Measurements from ENCODE around the gene MCC. TPM values are rescaled to one million over a fixed set of nuclear protein-coding genes. Genes with fewer than 3 reads are reported as not detected.

Gene MCC
- total RNA-seq, 1 experiment from 2014 or later = 7.6 TPM

- Histone ChIP-seq H2BK15ac (ENCODE audit: low read depth, low read length) (no peak overlapping the region), H3K4me2 (ENCODE audit: insufficient read depth, insufficient read length, low read length) (no peak overlapping the region), H3K23me2 (ENCODE audit: insufficient read length, low read depth, low read length, poor library complexity, severe bottlenecking) (no peaks in the 10 kb centered on the region), H2BK120ac (ENCODE audit: low read depth, low read length, poor library complexity, severe bottlenecking) (no peak overlapping the region), H3T11ph (ENCODE audit: low read length) (no peak overlapping the region), H3K79me1 (ENCODE audit: insufficient read depth, low read depth, low read length, poor library complexity, severe bottlenecking) (no peaks in the 10 kb centered on the region), H4K91ac (ENCODE audit: insufficient read length, low read depth, low read length) (no peak overlapping the region), H3K56ac (ENCODE audit: insufficient read length, low read depth, low read length) (no peak overlapping the region), H3K27me3 (ENCODE audit: insufficient read depth, low read length) (no peaks in the 10 kb centered on the region), H3K14ac (ENCODE audit: insufficient read depth, low read length) (no peak overlapping the region), H2AFZ (ENCODE audit: low read length) (no peak overlapping the region), H3K4ac (ENCODE audit: low read depth, low read length) (no peak overlapping the region), H4K5ac (ENCODE audit: insufficient read length, low read depth, low read length) (no peak overlapping the region), H4K20me1 (ENCODE audit: control insufficient read depth, insufficient read depth, insufficient read length) (no peaks in the 10 kb centered on the region), H4K8ac (replicated peaks; ENCODE audit: insufficient read length, low read depth, low read length) (no peak overlapping the region), H2BK5ac (ENCODE audit: insufficient read length, low read length) (no peak overlapping the region), H2AK5ac (ENCODE audit: insufficient read length, low read length) (no peak overlapping the region), H2BK12ac (ENCODE audit: insufficient read length, low read depth, low read length) (no peak overlapping the region), H3K9me3 (ENCODE audit: control insufficient read depth, low read depth, low read length) (no peaks in the 10 kb centered on the region), H3K23ac (ENCODE audit: insufficient read length, low read depth, low read length) (no peak overlapping the region), H3K18ac (ENCODE audit: insufficient read length, low read depth, low read length) (no peak overlapping the region), H3K9ac (ENCODE audit: extremely low read depth, insufficient read length, low read length) (no peak overlapping the region), H3K27ac (ENCODE audit: insufficient read length, low read depth, low read length) (no peak overlapping the region), H2BK20ac (ENCODE audit: low read depth, low read length, poor library complexity, severe bottlenecking) (no peak overlapping the region), H3K79me2 (ENCODE audit: insufficient read depth, low read length) (no peaks in the 10 kb centered on the region), H3K4me1 (ENCODE audit: insufficient read depth, low read length) (no peaks in the 10 kb centered on the region)
- H3K27ac Mint-ChIP-seq = no peak overlapping the region
- no peak for DNase-seq
- no peak overlapping the region for H3K4me3 Mint-ChIP-seq
- H3K36me3 Mint-ChIP-seq (ENCODE audit: insufficient read depth in 1 of 3, low read depth in 3 of 3) = no peaks in the 10 kb centered on the region
- WGBS (ENCODE audit: extremely low coverage, insufficient read length, low lambda C conversion rate) = no CpG with 5 or more reads among the region's 1 CpG
- no peak for TF ChIP-seq CTCF (conservative IDR thresholded peaks at IDR 0.05)
- no peaks in the 10 kb centered on the region for H3K4me1 Mint-ChIP-seq
- no peaks in the 10 kb centered on the region for H3K9me3 Mint-ChIP-seq
- H3K27me3 Mint-ChIP-seq (ENCODE audit: low read depth) = no peaks in the 10 kb centered on the region; the same call in 1 of the 2 replicates
These were observed 134.2 kb downstream of the MCC start for GRCh38 chr5:113354055-113354454.

Measured in H9 (cell line).